SK-N-SH (cell line): ENCODE data around the gene HIGD1B. TPM values are rescaled to one million over a fixed set of nuclear protein-coding genes. Genes with fewer than 3 reads are reported as not detected.

Experiments
- CTCF ChIA-PET: fragments of 300-600, 350-600 bp; formaldehyde crosslinking; extraction: SDS; loops from one replicate; lab custom pipeline; 2021; lab: Yijun Ruan, JAX
- POLR2A ChIA-PET: fragments of 350-600 bp; sonication (Branson Sonifier 250); formaldehyde crosslinking; extraction: SDS; loops from one replicate; lab custom pipeline; 2020; ENCODE audit warnings: antibody characterized with exemption, inconsistent platforms; lab: Yijun Ruan, JAX
- DNase-seq: peaks from one replicate; pipeline ENCODE4 v3.0.0; 2012
- H2AFZ ChIP-seq: fragments of 200-600 bp; sonication (generic); 2 replicates; pipeline ENCODE4 v1.8.1; 2016; ENCODE audit warnings: antibody characterized with exemption, mild to moderate bottlenecking, low read depth
- H3F3A ChIP-seq: fragments of 200-600 bp; sonication (generic); replicated peaks from 2 replicates; pipeline ENCODE3; 2016; ENCODE audit warnings: antibody characterized with exemption, mild to moderate bottlenecking; ENCODE audit not compliant: insufficient read depth
- H3K27ac ChIP-seq, 2 experiments: fragments of 200-500 bp in 1 of 2; fragments of 200-600 bp in 1 of 2; sonication (Bioruptor generic) in 1 of 2; sonication (generic), shearing (Covaris generic) in 1 of 2; 2 replicates each; pipeline versions ENCODE4 v1.5.1 to v1.6.1; 2014 to 2016; ENCODE audit warnings: low read depth in 2 of 2, inconsistent platforms in 1 of 2, low read length in 1 of 2, mild to moderate bottlenecking in 1 of 2, mixed read lengths in 1 of 2
- H3K27me3 ChIP-seq: fragments of 200-600 bp; sonication (generic), shearing (Covaris generic); 2 replicates; pipeline ENCODE4 v1.6.1; 2016; ENCODE audit warnings: mixed run types; ENCODE audit not compliant: insufficient read depth
- H3K36me3 ChIP-seq, 2 experiments: fragments of 200-500 bp in 1 of 2; fragments of 200-600 bp in 1 of 2; sonication (Bioruptor generic) in 1 of 2; sonication (generic) in 1 of 2; replicated peaks in 1 of 2; 2 replicates each; pipeline versions ENCODE3 to v1.5.1; 2014 to 2016; ENCODE audit warnings: low read length in 1 of 2, mild to moderate bottlenecking in 1 of 2; ENCODE audit not compliant: insufficient read depth in 2 of 2, control insufficient read depth in 1 of 2
- H3K4me1 ChIP-seq, 2 experiments: fragments of 200-500 bp in 1 of 2; fragments of 200-600 bp in 1 of 2; sonication (Bioruptor generic) in 1 of 2; sonication (generic), shearing (Covaris generic) in 1 of 2; 2 replicates each; pipeline versions ENCODE4 v1.5.1 to v1.6.1; 2014 to 2016; ENCODE audit warnings: low read depth in 1 of 2, low read length in 1 of 2, mixed run types in 1 of 2; ENCODE audit not compliant: insufficient read depth in 2 of 2, control insufficient read depth in 1 of 2
- H3K4me2 ChIP-seq: fragments of 200-600 bp; sonication (generic), shearing (Covaris generic); 2 replicates; pipeline ENCODE4 v1.6.1; 2017; ENCODE audit warnings: mixed run types
- H3K4me3 ChIP-seq, 2 experiments: fragments of 200-500 bp in 1 of 2; fragments of 200-600 bp in 1 of 2; sonication (Bioruptor generic) in 1 of 2; sonication (generic), shearing (Covaris generic) in 1 of 2; 2 replicates each; pipeline versions ENCODE4 v1.5.1 to v1.8.1; 2014 to 2016; ENCODE audit warnings: low read depth in 2 of 2, inconsistent platforms in 1 of 2, low read length in 1 of 2, mild to moderate bottlenecking in 1 of 2, mixed read lengths in 1 of 2, moderate library complexity in 1 of 2
- H3K79me2 ChIP-seq: fragments of 200-600 bp; sonication (generic); 2 replicates; pipeline ENCODE4 v1.8.1; 2017; ENCODE audit warnings: mild to moderate bottlenecking; ENCODE audit not compliant: insufficient read depth
- H3K9ac ChIP-seq: fragments of 200-600 bp; sonication (generic); 2 replicates; pipeline ENCODE4 v1.6.1; 2017; ENCODE audit warnings: mixed run types
- H3K9me2 ChIP-seq: fragments of 200-600 bp; sonication (generic); 2 replicates; pipeline ENCODE4 v1.6.1; 2017; ENCODE audit warnings: mixed run types
- H3K9me3 ChIP-seq: fragments of 200-600 bp; sonication (generic); 2 replicates; pipeline ENCODE4 v1.6.1; 2017; ENCODE audit warnings: mixed run types, mild to moderate bottlenecking, moderate library complexity
- H4K20me1 ChIP-seq: fragments of 200-600 bp; sonication (generic); 2 replicates; pipeline ENCODE4 v1.6.1; 2017; ENCODE audit warnings: mild to moderate bottlenecking, mixed run types; ENCODE audit not compliant: insufficient read depth
- ELF1 ChIP-seq: IDR thresholded peaks from 2 replicates; pipeline ENCODE4 v1.4.0; 2012
- EP300 ChIP-seq, 2 experiments: IDR thresholded peaks; 2 replicates each; pipeline versions ENCODE4 v1.4.0 to v1.6.1; 2012; ENCODE audit warnings: borderline replicate concordance in 1 of 2, low read depth in 1 of 2, low read length in 1 of 2
- EZH2phosphoT487 ChIP-seq: fragments of 200-600 bp; sonication (generic); IDR thresholded peaks from 2 replicates; pipeline ENCODE4 v1.6.1; 2017; ENCODE audit warnings: low read depth, mixed run types, mild to moderate bottlenecking, antibody characterized with exemption, moderate library complexity, borderline replicate concordance
- FOSL2 ChIP-seq: IDR thresholded peaks from 2 replicates; pipeline ENCODE4 v1.4.0; 2012; ENCODE audit warnings: low read depth, mild to moderate bottlenecking, moderate library complexity, borderline replicate concordance
- FOXJ3 ChIP-seq: sonication (generic); formaldehyde crosslinking; IDR thresholded peaks from 2 replicates; pipeline ENCODE4 v1.5.1; 2020; ENCODE audit warnings: mild to moderate bottlenecking, missing genetic modification reagents
- FOXM1 ChIP-seq: IDR thresholded peaks from 2 replicates; pipeline ENCODE4 v1.4.0; 2012; ENCODE audit warnings: low read depth, mild to moderate bottlenecking
- GABPA ChIP-seq: IDR thresholded peaks from 2 replicates; pipeline ENCODE4 v1.4.0; 2012; ENCODE audit warnings: low read depth, mild to moderate bottlenecking
- GATA2 ChIP-seq: sonication (generic); formaldehyde crosslinking; IDR thresholded peaks from 2 replicates; pipeline ENCODE4 v1.5.0; 2020; ENCODE audit warnings: mild to moderate bottlenecking, missing genetic modification reagents
- IRF3 ChIP-seq: fragments of 150-350 bp; IDR thresholded peaks from 2 replicates; pipeline ENCODE4 v1.6.1; 2016; ENCODE audit warnings: mild to moderate bottlenecking, low read depth, low read length
- NFIC ChIP-seq: IDR thresholded peaks from 2 replicates; pipeline ENCODE4 v1.4.0; 2012; ENCODE audit warnings: borderline replicate concordance
- RCOR1 ChIP-seq: fragments of 150-350 bp; IDR thresholded peaks from 2 replicates; pipeline ENCODE4 v1.6.1; 2017; ENCODE audit warnings: antibody characterized with exemption, low read length
- REST ChIP-seq: IDR thresholded peaks from 2 replicates; pipeline ENCODE4 v1.6.1; 2012; ENCODE audit warnings: mild to moderate bottlenecking, low read depth, low read length, moderate library complexity
- SIN3A ChIP-seq: IDR thresholded peaks from 2 replicates; pipeline ENCODE4 v1.6.1; 2012; ENCODE audit warnings: low read depth, mild to moderate bottlenecking, low read length, moderate library complexity, borderline replicate concordance
- SMC3 ChIP-seq: IDR thresholded peaks from 2 replicates; pipeline ENCODE4 v1.6.1; 2012; ENCODE audit warnings: low read depth, low read length, improper control_type of control experiment
- TAF1 ChIP-seq: IDR thresholded peaks from 2 replicates; pipeline ENCODE4 v1.6.1; 2012; ENCODE audit warnings: low read depth, mild to moderate bottlenecking, low read length, moderate library complexity, borderline replicate concordance
- TCF12 ChIP-seq: IDR thresholded peaks from 2 replicates; pipeline ENCODE4 v1.4.0; 2012
- TEAD4 ChIP-seq: IDR thresholded peaks from 2 replicates; pipeline ENCODE4 v1.4.0; 2012; ENCODE audit warnings: mild to moderate bottlenecking, borderline replicate concordance; ENCODE audit not compliant: insufficient read depth
- USF1 ChIP-seq: IDR thresholded peaks from 2 replicates; pipeline ENCODE4 v1.4.0; 2012; ENCODE audit warnings: low read depth, borderline replicate concordance
- YY1 ChIP-seq: IDR thresholded peaks from 2 replicates; pipeline ENCODE4 v1.4.0; 2012; ENCODE audit warnings: low read depth, mild to moderate bottlenecking
- whole genome bisulfite sequencing: methylation state at CpG from one replicate; pipeline ENCODE4 v1.1.6; 2017; ENCODE audit warnings: low lambda C conversion rate; 5-methylcytosine and 5-hydroxymethylcytosine counted together
- polyA plus RNA-seq, 3 experiments: library from polyadenylated mRNA; depleted of rRNA; stranded (reverse); fragments of >200 nt; gene quantifications; 2 replicates each; pipeline ENCODE4 v1.2.3, GENCODE V29; 2012
- TF ChIP-seq, protein P1 (sequence below): fragments of 150-350 bp; IDR thresholded peaks from 2 replicates; pipeline ENCODE4 v1.6.1; 2017; ENCODE audit warnings: antibody characterized with exemption, low read length, low read depth, borderline replicate concordance

HIGD1B gene
- polyA plus RNA-seq, 1 of the 3 experiments (the other 2 are of a cell fraction) = not detected

- 0 out of 2 replicates have a peak overlapping the region, but pooled peaks have one; percentile 96 for H3K4me2 ChIP-seq
- ChIA-PET POLR2A (no interaction called here), CTCF (interaction anchor here (0.7 to 13.4 kb wide), 5 partner anchors 28 to 54 kb away, joined by 3 to 109 read pairs (median 4); no protein-coding TSS in a partner anchor)
- H3K9ac ChIP-seq = no peak overlapping the region
- H3K9me2 ChIP-seq = no peaks in the 10 kb centered on the region
- no peaks in the 10 kb centered on the region for H3K27me3 ChIP-seq
- peaks cover 19% of the 10 kb centered on the region for H3F3A ChIP-seq
- H3K27ac ChIP-seq = no peak overlapping the region; a peak in 1 of 4 replicates
- peaks cover 34% of the 10 kb centered on the region for H3K79me2 ChIP-seq
- no peaks in the 10 kb centered on the region for H3K9me3 ChIP-seq
- peaks cover 2 to 4% of the 10 kb centered on the region in 2 experiments; a peak in 3 of 4 replicates for H3K4me1 ChIP-seq
- peaks cover 14% of the 10 kb centered on the region for H4K20me1 ChIP-seq
- no peak for TF ChIP-seq FOSL2
- TF ChIP-seq TAF1 = no peak
- no peak for TF ChIP-seq EP300 (IDR thresholded peaks at IDR 0.05; ENCODE audit: borderline replicate concordance in 1 of 2, low read depth in 1 of 2, low read length in 1 of 2)
- no peak for TF ChIP-seq TEAD4
- TF ChIP-seq, protein P1, sequence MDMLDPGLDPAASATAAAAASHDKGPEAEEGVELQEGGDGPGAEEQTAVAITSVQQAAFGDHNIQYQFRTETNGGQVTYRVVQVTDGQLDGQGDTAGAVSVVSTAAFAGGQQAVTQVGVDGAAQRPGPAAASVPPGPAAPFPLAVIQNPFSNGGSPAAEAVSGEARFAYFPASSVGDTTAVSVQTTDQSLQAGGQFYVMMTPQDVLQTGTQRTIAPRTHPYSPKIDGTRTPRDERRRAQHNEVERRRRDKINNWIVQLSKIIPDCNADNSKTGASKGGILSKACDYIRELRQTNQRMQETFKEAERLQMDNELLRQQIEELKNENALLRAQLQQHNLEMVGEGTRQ = no peak
- TF ChIP-seq SIN3A = no peak
- no peak for TF ChIP-seq REST
- no peak for TF ChIP-seq FOXJ3
- no peak for TF ChIP-seq NFIC
- TF ChIP-seq IRF3 = no peak
- TF ChIP-seq GATA2 (CRISPR knock-in tag) = no peak
- no peak for TF ChIP-seq YY1
- no peak for TF ChIP-seq SMC3
- TF ChIP-seq FOXM1 = no peak
- TF ChIP-seq TCF12 = no peak
- TF ChIP-seq EZH2phosphoT487 = no peak
- TF ChIP-seq RCOR1 = no peak
- no peak for TF ChIP-seq ELF1
- TF ChIP-seq USF1 = no peak
- no peak for TF ChIP-seq GABPA
- TF ChIP-seq, all 33 proteins: peak for 0
- no peak overlapping the region for H3K4me3 ChIP-seq
- H2AFZ ChIP-seq = no peak overlapping the region
- 93% methylated on average over 12 of the region's 12 CpGs for WGBS
- no peak for DNase-seq
- no peaks in the 10 kb centered on the region for H3K36me3 ChIP-seq
Measured at GRCh38 chr17:44831371-44831770, 16.3 kb upstream of the HIGD1B start.
